OCI-LY7 (cell line): ENCODE results near the gene ODAPH.
"Not testable (repeated sequence)": the region's sequence is repeated elsewhere in the genome, so short reads cannot be mapped to it uniquely, and the experiment has no call there.

Experiments
- EZH2phosphoT487 ChIP-seq: fragments of 200-600 bp; sonication (generic); IDR thresholded peaks from 2 replicates; pipeline ENCODE4 v1.6.1; 2018; ENCODE audit warnings: low read depth, borderline replicate concordance, mild to moderate bottlenecking, mixed run types, antibody characterized with exemption, low read length, moderate library complexity, mixed read lengths
- TF ChIP-seq, protein P1 (sequence below): fragments of 200-600 bp; sonication (generic); conservative IDR thresholded peaks from 2 replicates; pipeline ENCODE4 v1.5.1; 2014; ENCODE audit warnings: mild to moderate bottlenecking, antibody characterized with exemption, low read length, moderate library complexity, mixed read lengths

DNA sequence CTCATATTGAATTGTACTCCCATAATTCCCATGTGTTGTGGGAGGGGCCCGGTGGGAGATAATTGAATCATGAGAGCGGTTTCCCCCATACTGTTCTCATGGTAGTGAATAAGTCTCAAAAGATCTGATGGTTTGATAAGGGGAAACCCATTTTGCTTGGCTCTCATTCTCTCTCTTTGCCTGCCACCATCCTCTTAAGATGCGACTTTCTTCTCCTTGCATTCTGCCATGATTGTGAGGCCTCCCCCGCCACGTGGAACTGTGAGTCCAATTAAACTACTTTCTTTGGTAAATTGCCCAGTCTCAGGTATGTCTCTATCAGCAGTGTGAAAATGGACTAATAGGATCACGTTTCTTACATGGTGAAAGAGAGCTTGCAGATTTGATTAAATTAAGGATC, 18.6 kb upstream of the ODAPH start:
- TF ChIP-seq, protein P1, sequence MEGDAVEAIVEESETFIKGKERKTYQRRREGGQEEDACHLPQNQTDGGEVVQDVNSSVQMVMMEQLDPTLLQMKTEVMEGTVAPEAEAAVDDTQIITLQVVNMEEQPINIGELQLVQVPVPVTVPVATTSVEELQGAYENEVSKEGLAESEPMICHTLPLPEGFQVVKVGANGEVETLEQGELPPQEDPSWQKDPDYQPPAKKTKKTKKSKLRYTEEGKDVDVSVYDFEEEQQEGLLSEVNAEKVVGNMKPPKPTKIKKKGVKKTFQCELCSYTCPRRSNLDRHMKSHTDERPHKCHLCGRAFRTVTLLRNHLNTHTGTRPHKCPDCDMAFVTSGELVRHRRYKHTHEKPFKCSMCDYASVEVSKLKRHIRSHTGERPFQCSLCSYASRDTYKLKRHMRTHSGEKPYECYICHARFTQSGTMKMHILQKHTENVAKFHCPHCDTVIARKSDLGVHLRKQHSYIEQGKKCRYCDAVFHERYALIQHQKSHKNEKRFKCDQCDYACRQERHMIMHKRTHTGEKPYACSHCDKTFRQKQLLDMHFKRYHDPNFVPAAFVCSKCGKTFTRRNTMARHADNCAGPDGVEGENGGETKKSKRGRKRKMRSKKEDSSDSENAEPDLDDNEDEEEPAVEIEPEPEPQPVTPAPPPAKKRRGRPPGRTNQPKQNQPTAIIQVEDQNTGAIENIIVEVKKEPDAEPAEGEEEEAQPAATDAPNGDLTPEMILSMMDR: not testable (repeated sequence)
- TF ChIP-seq EZH2phosphoT487: not testable (repeated sequence)
